Fibroblast of pulmonary artery (primary cell): ENCODE results near the gene HEPN1.
A peak's percentile ranks its signal among the peaks of the same experiment; 100 is the strongest.

Source experiments
- DNase-seq: peaks from one replicate; pipeline ENCODE4 v3.0.0-alpha.2; 2010; ENCODE audit warnings: low read depth
- H3K4me3 ChIP-seq: replicated peaks from 2 replicates; pipeline ENCODE4 v1.5.1; 2011; ENCODE audit warnings: low read depth, mild to moderate bottlenecking, control low read depth, low read length, moderate library complexity
- TF ChIP-seq, protein P1 (sequence below): IDR thresholded peaks from 2 replicates; pipeline ENCODE4 v1.5.1; 2011; ENCODE audit warnings: mild to moderate bottlenecking, control low read depth, low read length, inconsistent platforms; ENCODE audit errors: missing control alignments

The HEPN1 gene

GRCh38 chr11:124919898-124920297 lies 848 bp downstream of the HEPN1 start:
- DNase-seq: no peak
- TF ChIP-seq, protein P1, sequence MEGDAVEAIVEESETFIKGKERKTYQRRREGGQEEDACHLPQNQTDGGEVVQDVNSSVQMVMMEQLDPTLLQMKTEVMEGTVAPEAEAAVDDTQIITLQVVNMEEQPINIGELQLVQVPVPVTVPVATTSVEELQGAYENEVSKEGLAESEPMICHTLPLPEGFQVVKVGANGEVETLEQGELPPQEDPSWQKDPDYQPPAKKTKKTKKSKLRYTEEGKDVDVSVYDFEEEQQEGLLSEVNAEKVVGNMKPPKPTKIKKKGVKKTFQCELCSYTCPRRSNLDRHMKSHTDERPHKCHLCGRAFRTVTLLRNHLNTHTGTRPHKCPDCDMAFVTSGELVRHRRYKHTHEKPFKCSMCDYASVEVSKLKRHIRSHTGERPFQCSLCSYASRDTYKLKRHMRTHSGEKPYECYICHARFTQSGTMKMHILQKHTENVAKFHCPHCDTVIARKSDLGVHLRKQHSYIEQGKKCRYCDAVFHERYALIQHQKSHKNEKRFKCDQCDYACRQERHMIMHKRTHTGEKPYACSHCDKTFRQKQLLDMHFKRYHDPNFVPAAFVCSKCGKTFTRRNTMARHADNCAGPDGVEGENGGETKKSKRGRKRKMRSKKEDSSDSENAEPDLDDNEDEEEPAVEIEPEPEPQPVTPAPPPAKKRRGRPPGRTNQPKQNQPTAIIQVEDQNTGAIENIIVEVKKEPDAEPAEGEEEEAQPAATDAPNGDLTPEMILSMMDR: no peak
- H3K4me3 ChIP-seq: no peak overlapping the region

- H3K4me3 ChIP-seq: peak overlapping the region; percentile 30
- no peak for DNase-seq
- TF ChIP-seq, protein P1: no peak
These were observed 1.3 kb downstream of the HEPN1 start for GRCh38 chr11:124920356-124920755.

DNA sequence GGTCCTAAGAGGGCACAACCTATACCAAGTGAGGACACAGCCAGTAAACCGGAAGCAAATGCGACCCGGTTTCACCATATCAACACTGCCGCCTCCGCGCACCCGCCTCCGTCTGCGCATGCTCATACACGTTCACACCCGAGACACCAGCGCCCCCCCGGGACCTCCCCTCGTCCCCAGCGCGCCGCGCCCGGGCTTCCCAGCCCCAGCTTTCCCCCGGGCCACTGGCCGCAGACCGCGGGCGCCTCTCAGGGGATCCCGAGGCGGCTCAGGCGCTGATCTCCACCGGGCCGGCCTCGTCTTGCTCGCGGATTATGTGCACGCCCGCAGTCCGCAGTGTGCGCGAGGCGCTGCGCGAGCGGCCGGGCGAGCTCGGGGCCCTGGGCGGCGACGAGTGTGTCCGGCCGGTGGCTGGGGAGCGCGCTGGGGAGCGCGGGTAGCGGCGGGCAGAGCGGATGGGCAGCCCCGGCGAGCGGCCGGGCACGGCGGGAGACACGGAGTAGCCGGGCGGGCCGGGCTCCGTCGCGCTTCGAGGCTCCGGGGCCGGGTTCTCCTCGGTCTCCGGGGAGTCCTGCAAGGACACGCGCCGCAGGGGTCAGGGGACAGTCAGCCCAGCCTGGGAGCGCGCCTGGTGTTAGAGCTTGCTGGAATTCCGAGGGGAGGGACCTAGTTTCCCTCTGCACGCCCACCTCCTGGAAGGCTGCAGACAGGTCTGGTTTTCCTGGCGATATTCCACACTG lies 2.0 kb downstream of the HEPN1 start:
- TF ChIP-seq, protein P1: no peak
- peak; percentile 68 for DNase-seq
- H3K4me3 ChIP-seq: peak overlapping the region; percentile 30

DNA sequence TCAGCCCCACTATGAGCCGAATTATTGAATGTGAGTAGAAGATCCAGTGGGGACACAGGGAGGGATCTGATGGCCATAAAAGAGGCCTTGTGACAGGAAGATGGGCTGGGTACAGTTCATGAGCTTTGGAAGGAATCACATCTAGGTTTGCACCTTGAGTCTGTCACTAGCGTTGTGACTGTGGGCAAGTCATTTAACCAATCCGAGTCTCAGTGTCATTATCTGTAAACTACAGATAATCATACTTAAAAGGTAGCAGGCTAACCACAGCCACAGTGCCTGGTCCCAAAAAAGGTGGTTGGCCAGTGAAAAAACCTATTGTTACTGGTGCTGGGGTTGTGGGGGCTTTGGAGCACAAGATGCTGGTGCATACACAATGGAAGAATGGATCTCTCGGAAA lies 3.8 kb downstream of the HEPN1 start:
- H3K4me3 ChIP-seq: no peak overlapping the region
- TF ChIP-seq, protein P1: no peak
- DNase-seq: no peak

DNA sequence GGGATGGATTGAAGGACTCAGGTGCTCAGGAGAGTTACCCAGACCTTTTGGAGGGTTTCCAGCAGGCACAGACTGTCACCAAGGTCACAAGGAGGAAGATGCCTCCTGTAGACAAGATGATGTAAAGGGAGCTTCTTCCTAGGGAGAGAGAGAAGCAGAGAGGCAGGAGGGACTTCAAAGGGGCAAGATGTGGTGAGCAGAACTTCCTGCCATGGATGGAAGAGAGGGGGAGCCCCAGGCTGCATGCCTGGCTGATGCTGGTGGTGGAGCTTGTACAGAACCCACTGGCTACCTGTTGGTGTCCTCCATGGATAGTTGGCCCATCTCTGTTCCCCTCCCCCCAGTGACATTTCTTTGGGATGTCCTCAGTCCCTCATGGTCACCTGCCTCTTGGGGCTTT lies 4.2 kb downstream of the HEPN1 start:
- no peak overlapping the region for H3K4me3 ChIP-seq
- TF ChIP-seq, protein P1: no peak
- no peak for DNase-seq

DNA sequence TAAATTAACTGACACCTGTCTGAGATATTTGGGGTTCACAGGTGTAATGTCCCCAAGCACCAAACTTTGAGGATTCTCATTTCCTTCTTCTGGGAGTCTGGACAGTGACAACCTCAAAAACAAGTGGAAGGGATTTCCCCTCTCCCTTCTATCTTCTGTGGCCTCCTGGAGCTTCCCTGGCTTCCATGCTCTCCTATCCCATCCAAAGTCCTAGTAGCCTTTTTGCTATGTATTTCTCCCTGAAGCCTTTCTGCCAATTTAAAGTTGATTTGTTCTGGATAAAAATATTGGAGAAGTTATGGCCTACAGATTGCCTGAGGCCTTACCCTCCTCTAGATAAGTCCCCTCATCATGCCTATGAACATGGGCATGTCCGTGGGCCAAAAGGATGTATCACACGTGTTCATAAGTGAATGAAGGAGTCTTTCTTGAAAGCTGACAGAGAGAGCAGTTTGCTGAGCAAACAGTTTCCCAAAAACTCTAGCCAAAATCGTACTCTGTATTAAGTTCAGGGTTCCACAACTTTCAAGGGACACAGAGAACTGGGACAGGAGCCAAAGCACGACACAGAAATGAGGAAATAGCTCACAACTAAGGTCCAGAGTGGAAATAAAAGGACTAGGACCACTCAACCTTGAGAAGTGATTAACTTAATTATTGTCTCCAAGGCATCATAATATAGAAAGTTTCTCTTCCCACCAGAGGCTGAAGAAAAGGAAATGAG lies 10.1 kb downstream of the HEPN1 start:
- DNase-seq: no peak
- no peak overlapping the region for H3K4me3 ChIP-seq
- TF ChIP-seq, protein P1: no peak
